Upper lobe of left lung (tissue), 6 donors: ENCODE data around the gene KCNAB1. TPM values are rescaled to one million over a fixed set of nuclear protein-coding genes. Genes with fewer than 3 reads are reported as not detected.

ENCODE experiments used
- ATAC-seq, 2 donors: fragments of 200-7000 bp; cut with Tn5 transposase; one replicate each; pipeline ENCODE4 v1.9.1; 2022; ENCODE audit warnings: mild to moderate bottlenecking in 2 of 2, moderate library complexity in 2 of 2; ENCODE audit not compliant: low FRiP score in 2 of 2
- DNase-seq, 2 donors: peaks; one replicate each; pipeline ENCODE4 v3.0.0-alpha.2; 2019 to 2020
- H3K27ac ChIP-seq, 4 donors: fragments of 200-600 bp; sonication (generic); one replicate each; pipeline ENCODE4 v1.5.1; 2016 to 2019
- H3K27me3 ChIP-seq, 4 donors: fragments of 200-600 bp; sonication (generic); one replicate each; pipeline ENCODE4 v1.5.1; 2017 to 2019
- H3K36me3 ChIP-seq, 4 donors: fragments of 200-600 bp; sonication (generic); one replicate each; pipeline ENCODE4 v1.5.1; 2016 to 2019
- H3K4me1 ChIP-seq, 4 donors: fragments of 200-600 bp; sonication (generic); one replicate each; pipeline ENCODE4 v1.5.1; 2018 to 2019
- H3K4me3 ChIP-seq, 4 donors: fragments of 200-600 bp; sonication (generic); one replicate each; pipeline ENCODE4 v1.5.1; 2017 to 2019; ENCODE audit warnings: mild to moderate bottlenecking in 2 of 4, moderate library complexity in 1 of 4
- H3K9me3 ChIP-seq, 4 donors: fragments of 200-600 bp; sonication (generic); one replicate each; pipeline ENCODE4 v1.5.1; 2018 to 2019
- EP300 ChIP-seq, 4 donors: sonication (generic); formaldehyde crosslinking; IDR thresholded peaks; one replicate each; pipeline ENCODE4 v1.5.1; 2017; ENCODE audit warnings: antibody characterized with exemption in 4 of 4, control low read depth in 2 of 4
- POLR2A ChIP-seq, 4 donors: fragments of 450-650 bp; IDR thresholded peaks; one replicate each; pipeline ENCODE4 v1.5.1; 2016 to 2017; ENCODE audit warnings: antibody characterized with exemption in 4 of 4, mild to moderate bottlenecking in 2 of 4
- POLR2AphosphoS5 ChIP-seq, 2 donors: sonication (generic); formaldehyde crosslinking; IDR thresholded peaks; one replicate each; pipeline ENCODE4 v1.5.1; 2017; ENCODE audit warnings: antibody characterized with exemption in 2 of 2
- WGBS, 2 donors: methylation state at CpG; one replicate each; pipeline ENCODE4 v1.1.5; 2017 to 2018; 5-methylcytosine and 5-hydroxymethylcytosine counted together
- total RNA-seq, 6 donors: library from RNA; depleted of rRNA in 4 of 6; stranded (reverse); fragments of >200 nt in 4 of 6; gene quantifications; one replicate each; pipeline versions ENCODE4 v1.1.0 to v1.2.1, GENCODE V29; 2016 to 2021
- TF ChIP-seq, protein P1 (sequence below), 6 experiments: fragments of 450-650 bp in 4 of 6; fragments of 200-600 bp in 2 of 6; sonication (generic) in 2 of 6; IDR thresholded peaks; one replicate each; pipeline ENCODE4 v1.5.1; 2016 to 2019; ENCODE audit warnings: antibody characterized with exemption in 6 of 6
- donor health status: DM: no; HTN: no; CAD: no; lungs with moderate emphysema.
- donor health status: DM: no; HTN: yes; CAD: no; lungs with severe emphysema.

Gene KCNAB1
- total RNA-seq, 6 donors from 2014 or later = 0.79 to 5.2 (median 3.0) TPM

DNA sequence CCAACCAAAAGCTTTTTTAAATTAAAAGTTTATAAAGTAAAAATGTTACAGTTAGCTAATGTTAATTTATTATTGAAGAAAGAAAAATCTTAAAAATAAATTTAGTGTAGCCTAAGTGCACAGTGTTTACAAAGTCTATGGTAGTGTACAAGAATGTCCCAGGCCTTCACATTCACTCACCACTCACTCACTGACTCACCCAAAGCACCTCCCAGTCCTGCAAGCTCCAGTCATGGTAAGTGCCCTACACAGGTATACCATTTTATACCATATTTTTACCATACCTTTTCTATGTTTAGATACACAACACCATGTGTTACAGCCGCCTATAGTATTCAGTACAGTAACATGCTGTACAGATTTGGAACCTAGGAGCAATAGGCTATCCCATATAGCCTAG lies 405.4 kb downstream of the KCNAB1 start:
- no peak overlapping the region for H3K27ac ChIP-seq
- no peak overlapping the region for H3K4me3 ChIP-seq
- no peak for DNase-seq
- WGBS, 2 donors = 97 to 100% methylated on average over 1 of the region's 1 CpG
- H3K4me1 ChIP-seq = no peaks in the 10 kb centered on the region
- H3K9me3 ChIP-seq = no peaks in the 10 kb centered on the region
- no peak for ATAC-seq
- TF ChIP-seq EP300 (IDR thresholded peaks at IDR 0.05) (no peak), POLR2A (IDR thresholded peaks at IDR 0.05) (no peak), POLR2AphosphoS5 (IDR thresholded peaks at IDR 0.05) (no peak)
- TF ChIP-seq, protein P1, sequence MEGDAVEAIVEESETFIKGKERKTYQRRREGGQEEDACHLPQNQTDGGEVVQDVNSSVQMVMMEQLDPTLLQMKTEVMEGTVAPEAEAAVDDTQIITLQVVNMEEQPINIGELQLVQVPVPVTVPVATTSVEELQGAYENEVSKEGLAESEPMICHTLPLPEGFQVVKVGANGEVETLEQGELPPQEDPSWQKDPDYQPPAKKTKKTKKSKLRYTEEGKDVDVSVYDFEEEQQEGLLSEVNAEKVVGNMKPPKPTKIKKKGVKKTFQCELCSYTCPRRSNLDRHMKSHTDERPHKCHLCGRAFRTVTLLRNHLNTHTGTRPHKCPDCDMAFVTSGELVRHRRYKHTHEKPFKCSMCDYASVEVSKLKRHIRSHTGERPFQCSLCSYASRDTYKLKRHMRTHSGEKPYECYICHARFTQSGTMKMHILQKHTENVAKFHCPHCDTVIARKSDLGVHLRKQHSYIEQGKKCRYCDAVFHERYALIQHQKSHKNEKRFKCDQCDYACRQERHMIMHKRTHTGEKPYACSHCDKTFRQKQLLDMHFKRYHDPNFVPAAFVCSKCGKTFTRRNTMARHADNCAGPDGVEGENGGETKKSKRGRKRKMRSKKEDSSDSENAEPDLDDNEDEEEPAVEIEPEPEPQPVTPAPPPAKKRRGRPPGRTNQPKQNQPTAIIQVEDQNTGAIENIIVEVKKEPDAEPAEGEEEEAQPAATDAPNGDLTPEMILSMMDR (IDR thresholded peaks at IDR 0.05) = no peak
- no peaks in the 10 kb centered on the region for H3K36me3 ChIP-seq
- H3K27me3 ChIP-seq = no peaks in the 10 kb centered on the region

DNA sequence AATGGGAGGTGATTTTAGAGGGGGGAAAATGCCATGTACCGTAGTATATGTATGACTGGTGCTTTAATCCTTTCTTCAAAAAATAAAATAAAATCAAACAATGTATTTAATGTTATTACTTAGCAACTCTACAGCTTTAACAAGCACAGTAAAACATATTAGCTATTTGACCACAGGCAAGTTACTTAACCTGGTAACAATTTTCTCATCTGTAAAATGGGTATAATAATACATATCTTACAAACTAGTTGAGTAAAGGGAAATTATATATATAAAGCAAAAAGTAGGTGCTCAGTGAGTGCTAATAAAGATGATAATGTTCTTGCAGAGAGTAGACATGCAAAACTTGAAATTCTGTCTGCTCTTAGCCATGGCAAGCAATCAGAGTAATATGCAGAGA lies 406.7 kb downstream of the KCNAB1 start:
- Histone ChIP-seq H3K4me1 (no peaks in the 10 kb centered on the region), H3K36me3 (no peaks in the 10 kb centered on the region), H3K27ac (no peak overlapping the region), H3K4me3 (no peak overlapping the region), H3K9me3 (no peaks in the 10 kb centered on the region), H3K27me3 (no peaks in the 10 kb centered on the region)
- no peak for DNase-seq
- no peak for ATAC-seq
- TF ChIP-seq POLR2A (IDR thresholded peaks at IDR 0.05) (no peak), POLR2AphosphoS5 (IDR thresholded peaks at IDR 0.05) (no peak), EP300 (IDR thresholded peaks at IDR 0.05) (no peak)
- TF ChIP-seq, protein P1 (IDR thresholded peaks at IDR 0.05) = no peak
- 42 to 97% methylated on average over 1 of the region's 1 CpG for WGBS, 2 donors

DNA sequence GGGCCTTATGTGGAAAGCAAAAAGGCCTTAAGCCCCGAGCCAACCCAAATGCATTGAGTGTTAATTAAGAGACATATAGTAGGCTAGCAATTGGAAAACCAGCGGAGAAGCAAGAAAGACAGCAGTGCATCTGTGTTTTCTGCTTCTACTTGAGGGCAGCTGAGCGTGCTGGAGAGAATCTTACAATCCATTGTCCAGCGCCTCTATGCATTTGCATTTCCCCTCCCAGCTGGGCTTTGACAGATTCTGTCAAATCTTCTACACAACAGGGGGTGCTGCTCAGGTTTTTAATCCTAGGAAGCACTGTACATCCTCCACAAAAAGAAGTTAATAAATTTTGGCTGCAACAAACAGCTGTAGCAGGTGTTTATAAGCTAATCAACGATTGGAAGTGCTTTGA lies 410.6 kb downstream of the KCNAB1 start:
- Histone ChIP-seq H3K27me3 (no peaks in the 10 kb centered on the region), H3K27ac (no peak overlapping the region), H3K9me3 (no peaks in the 10 kb centered on the region), H3K4me1 (peaks cover 0 to 14% (median 9%) of the 10 kb centered on the region in 4 donors), H3K4me3 (no peak overlapping the region), H3K36me3 (no peaks in the 10 kb centered on the region)
- 82 to 93% methylated on average over 5 of the region's 5 CpGs for WGBS, 2 donors
- no peak for TF ChIP-seq POLR2AphosphoS5 (IDR thresholded peaks at IDR 0.05)
- no peak for TF ChIP-seq EP300 (IDR thresholded peaks at IDR 0.05)
- no peak for TF ChIP-seq POLR2A (IDR thresholded peaks at IDR 0.05)
- TF ChIP-seq, protein P1 (IDR thresholded peaks at IDR 0.05) = no peak
- ATAC-seq (no peak), DNase-seq (no peak)

DNA sequence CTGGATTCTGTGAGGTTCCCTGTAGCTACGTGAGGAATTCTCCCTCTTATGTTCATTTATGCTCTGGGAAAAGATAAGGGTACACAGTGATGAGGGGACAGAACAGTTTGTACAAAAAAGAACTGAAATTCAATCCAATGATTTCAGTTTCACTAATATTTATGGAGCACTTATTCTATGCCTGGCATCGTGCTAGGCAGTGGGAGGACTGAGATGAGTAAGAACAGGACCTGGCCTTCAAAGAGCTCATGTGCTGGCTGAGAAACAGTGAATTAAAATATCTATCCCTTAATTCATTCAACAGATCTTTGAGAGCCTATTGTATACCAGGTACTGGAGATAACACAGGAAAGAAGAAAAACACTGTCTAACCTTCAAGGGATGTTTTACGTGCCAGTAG lies 412.4 kb downstream of the KCNAB1 start:
- 57 to 66% methylated on average over 3 of the region's 3 CpGs for WGBS, 2 donors

DNA sequence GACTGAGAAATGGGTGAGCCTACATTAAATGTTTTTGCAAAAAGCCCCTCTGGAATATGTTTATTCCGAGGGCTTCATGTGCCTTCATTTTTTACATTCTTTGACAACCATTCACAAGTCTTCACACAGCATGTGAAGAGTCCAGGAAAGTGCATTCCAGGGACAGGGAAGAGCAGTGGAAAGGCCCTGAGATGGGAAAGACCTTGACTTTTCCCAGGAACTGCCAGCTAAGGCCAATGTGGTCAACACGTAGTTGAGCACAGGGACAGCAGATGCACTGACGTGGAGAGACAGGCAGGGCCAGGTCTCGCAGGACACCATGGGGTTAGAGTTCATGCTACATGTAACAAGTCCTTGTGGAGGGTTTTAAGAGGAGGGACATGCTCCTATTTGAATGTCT lies 412.8 kb downstream of the KCNAB1 start:
- no peak overlapping the region for H3K4me3 ChIP-seq
- ATAC-seq (no peak), DNase-seq (no peak)
- no peaks in the 10 kb centered on the region for H3K27me3 ChIP-seq
- peaks cover 0 to 9% (median 2%) of the 10 kb centered on the region in 4 donors for H3K36me3 ChIP-seq
- TF ChIP-seq EP300 (IDR thresholded peaks at IDR 0.05) = no peak
- TF ChIP-seq POLR2A (IDR thresholded peaks at IDR 0.05) = no peak
- TF ChIP-seq, protein P1 (IDR thresholded peaks at IDR 0.05) = no peak
- TF ChIP-seq POLR2AphosphoS5 (IDR thresholded peaks at IDR 0.05) = no peak
- H3K27ac ChIP-seq = no peak overlapping the region
- 85% methylated on average over 4 of the region's 4 CpGs for WGBS, 2 donors
- H3K4me1 ChIP-seq = peaks cover 0 to 14% (median 9%) of the 10 kb centered on the region in 4 donors
- H3K9me3 ChIP-seq = no peaks in the 10 kb centered on the region

More for the DNA sequence above, 412.4 kb downstream of the KCNAB1 start:
- Histone ChIP-seq H3K27ac (no peak overlapping the region), H3K27me3 (no peaks in the 10 kb centered on the region), H3K9me3 (no peaks in the 10 kb centered on the region), H3K4me3 (no peak overlapping the region), H3K36me3 (peaks cover 0 to 5% (median 0%) of the 10 kb centered on the region in 4 donors), H3K4me1 (peaks cover 0 to 14% (median 9%) of the 10 kb centered on the region in 4 donors)
- no peak for DNase-seq
- no peak for ATAC-seq
- no peak for TF ChIP-seq POLR2AphosphoS5 (IDR thresholded peaks at IDR 0.05)
- TF ChIP-seq EP300 (IDR thresholded peaks at IDR 0.05) = no peak
- TF ChIP-seq POLR2A (IDR thresholded peaks at IDR 0.05) = no peak
- TF ChIP-seq, protein P1 (IDR thresholded peaks at IDR 0.05) = no peak
